ENCODE results near the gene OGFOD1.

- TF ChIP-seq CTCF (IDR thresholded peaks at IDR 0.05): no peak
- TF ChIP-seq POLR2A (IDR thresholded peaks at IDR 0.05): no peak
These were observed 61.7 kb downstream of the OGFOD1 start for GRCh38 chr16:56513091-56513490.
